Effector memory CD4-positive, alpha-beta T cell (primary cell): ENCODE measurements around the gene TATDN3.
"Not testable (repeated sequence)": the region's sequence is repeated elsewhere in the genome, so short reads cannot be mapped to it uniquely, and the experiment has no call there.

Experiments used
- DNase-seq, 3 donors: peaks; one replicate each; pipeline ENCODE4 v3.0.0-alpha.2; 2020
- H3K27ac ChIP-seq: 2 replicates; pipeline ENCODE4 v1.7.0; 2013; ENCODE audit warnings: mild to moderate bottlenecking, low read length, moderate library complexity; ENCODE audit not compliant: insufficient read depth, poor library complexity, severe bottlenecking
- H3K27me3 ChIP-seq: replicated peaks from 2 replicates; pipeline ENCODE4 v1.7.0; 2013; ENCODE audit warnings: mild to moderate bottlenecking, low read length; ENCODE audit not compliant: insufficient read depth, control insufficient read depth, poor library complexity, severe bottlenecking
- H3K36me3 ChIP-seq: 2 replicates; pipeline ENCODE4 v1.7.0; 2013; ENCODE audit warnings: mild to moderate bottlenecking, low read length, moderate library complexity; ENCODE audit not compliant: control insufficient read depth, insufficient read depth
- H3K4me1 ChIP-seq: 2 replicates; pipeline ENCODE4 v1.7.0; 2013; ENCODE audit warnings: low read length, mild to moderate bottlenecking; ENCODE audit not compliant: control insufficient read depth, insufficient read depth, poor library complexity, severe bottlenecking
- H3K4me3 ChIP-seq: 2 replicates; pipeline ENCODE4 v1.7.0; 2013; ENCODE audit warnings: low read length, low read depth, mild to moderate bottlenecking; ENCODE audit not compliant: insufficient read depth, poor library complexity, severe bottlenecking
- H3K9me3 ChIP-seq: 2 replicates; pipeline ENCODE4 v1.7.0; 2013; ENCODE audit warnings: mild to moderate bottlenecking, low read length, moderate library complexity; ENCODE audit not compliant: control insufficient read depth

The TATDN3 gene

GRCh38 chr1:212774584-212774983 is 17.1 kb upstream of the TATDN3 start:
- no peaks in the 10 kb centered on the region for H3K27me3 ChIP-seq
- peaks cover 1% of the 10 kb centered on the region for H3K9me3 ChIP-seq
- H3K4me3 ChIP-seq = no peak overlapping the region
- peaks cover 4% of the 10 kb centered on the region for H3K36me3 ChIP-seq
- no peak for DNase-seq
- no peak overlapping the region for H3K27ac ChIP-seq
- H3K4me1 ChIP-seq = no peaks in the 10 kb centered on the region

GRCh38 chr1:212775241-212775640 is 16.5 kb upstream of the TATDN3 start:
- no peak overlapping the region for H3K27ac ChIP-seq

GRCh38 chr1:212777151-212777550 is 14.5 kb upstream of the TATDN3 start:
- no peaks in the 10 kb centered on the region for H3K27me3 ChIP-seq
- no peaks in the 10 kb centered on the region for H3K4me1 ChIP-seq
- H3K4me3 ChIP-seq = no peak overlapping the region
- peaks cover 3% of the 10 kb centered on the region for H3K36me3 ChIP-seq
- H3K9me3 ChIP-seq = no peaks in the 10 kb centered on the region
- DNase-seq = no peak
- H3K27ac ChIP-seq = no peak overlapping the region

More at GRCh38 chr1:212775241-212775640, 16.5 kb upstream of the TATDN3 start:
- no peaks in the 10 kb centered on the region for H3K4me1 ChIP-seq
- H3K27me3 ChIP-seq = no peaks in the 10 kb centered on the region
- H3K36me3 ChIP-seq = no peaks in the 10 kb centered on the region
- no peaks in the 10 kb centered on the region for H3K9me3 ChIP-seq
- H3K4me3 ChIP-seq = no peak overlapping the region
- no peak for DNase-seq

GRCh38 chr1:212779086-212779485 is 12.6 kb upstream of the TATDN3 start:
- H3K9me3 ChIP-seq, H3K4me1 ChIP-seq, H3K4me3 ChIP-seq, H3K27ac ChIP-seq, H3K27me3 ChIP-seq, DNase-seq: not testable (repeated sequence)
- peaks cover 12% of the 10 kb centered on the region for H3K36me3 ChIP-seq

GRCh38 chr1:212780759-212781158 is 10.9 kb upstream of the TATDN3 start:
- no peak overlapping the region for H3K27ac ChIP-seq
- no peak for DNase-seq
- H3K27me3 ChIP-seq = no peaks in the 10 kb centered on the region
- no peak overlapping the region for H3K4me3 ChIP-seq
- H3K9me3 ChIP-seq = no peaks in the 10 kb centered on the region
- no peaks in the 10 kb centered on the region for H3K4me1 ChIP-seq
- H3K36me3 ChIP-seq = peaks cover 26% of the 10 kb centered on the region

GRCh38 chr1:212781225-212781624 is 10.5 kb upstream of the TATDN3 start:
- H3K4me3 ChIP-seq = no peak overlapping the region
- no peaks in the 10 kb centered on the region for H3K4me1 ChIP-seq
- DNase-seq = no peak
- no peaks in the 10 kb centered on the region for H3K27me3 ChIP-seq
- peaks cover 29% of the 10 kb centered on the region for H3K36me3 ChIP-seq
- no peaks in the 10 kb centered on the region for H3K9me3 ChIP-seq
- H3K27ac ChIP-seq = no peak overlapping the region

GRCh38 chr1:212782422-212783154 is 9.1 kb upstream of the TATDN3 start:
- Histone ChIP-seq H3K27ac (no peak overlapping the region), H3K36me3 (peaks cover 29% of the 10 kb centered on the region), H3K27me3 (no peaks in the 10 kb centered on the region), H3K9me3 (no peaks in the 10 kb centered on the region), H3K4me3 (no peak overlapping the region), H3K4me1 (no peaks in the 10 kb centered on the region)
- no peak for DNase-seq

- no peaks in the 10 kb centered on the region for H3K9me3 ChIP-seq
- H3K4me1 ChIP-seq = no peaks in the 10 kb centered on the region
- no peak for DNase-seq
- no peak overlapping the region for H3K4me3 ChIP-seq
- H3K36me3 ChIP-seq = peaks cover 29% of the 10 kb centered on the region
- H3K27ac ChIP-seq = no peak overlapping the region
- H3K27me3 ChIP-seq = no peaks in the 10 kb centered on the region
Observed at GRCh38 chr1:212783976-212784375, 7.7 kb upstream of the TATDN3 start.

- H3K9me3 ChIP-seq = no peaks in the 10 kb centered on the region
- peaks cover 6% of the 10 kb centered on the region for H3K4me1 ChIP-seq
- H3K4me3 ChIP-seq = no peak overlapping the region
- no peak for DNase-seq
- H3K36me3 ChIP-seq = peaks cover 29% of the 10 kb centered on the region
- H3K27ac ChIP-seq = no peak overlapping the region
- H3K27me3 ChIP-seq = no peaks in the 10 kb centered on the region
Observed at GRCh38 chr1:212785871-212786270, 5.8 kb upstream of the TATDN3 start.

GRCh38 chr1:212791261-212791675 is 426 bp upstream of the TATDN3 start:
- Histone ChIP-seq H3K9me3 (no peaks in the 10 kb centered on the region), H3K4me1 (peaks cover 13% of the 10 kb centered on the region), H3K36me3 (no peaks in the 10 kb centered on the region), H3K27ac (peak overlapping the region; percentile 76), H3K27me3 (no peaks in the 10 kb centered on the region), H3K4me3 (peak overlapping the region; percentile 99)
- no peak for DNase-seq
